NCI-H748 (cell line): Measurements from ENCODE around the gene JARID2.

ENCODE experiments used
- DNase-seq: peaks from one replicate; lab custom pipeline; 2025; ENCODE audit not compliant: unreplicated experiment; lab: John Stamatoyannopoulos, UW

JARID2 gene

DNA sequence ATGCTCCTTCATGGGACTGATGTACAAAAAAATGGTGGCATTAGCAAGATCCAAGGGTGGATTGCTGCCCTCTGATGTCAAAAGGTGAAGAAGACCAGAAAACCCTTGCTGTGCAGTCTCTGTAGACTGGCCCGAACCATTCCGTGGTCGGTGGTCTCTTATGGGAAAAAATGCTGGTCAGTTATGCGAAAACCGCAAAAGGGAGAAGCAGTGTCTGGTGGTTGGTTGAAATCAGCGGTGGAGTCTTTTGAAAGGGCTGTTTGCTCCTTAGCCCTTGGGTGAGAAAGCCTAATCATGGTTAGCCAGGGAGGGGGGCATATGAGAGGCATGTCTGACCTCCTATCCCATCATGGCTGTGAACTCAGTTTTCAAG is 308.8 kb downstream of the JARID2 start:
- DNase-seq: no peak

GRCh38 chr6:15555101-15556038 is 309.5 kb downstream of the JARID2 start:
- DNase-seq: no peak

GRCh38 chr6:15556711-15557110 is 310.8 kb downstream of the JARID2 start:
- no peak for DNase-seq

DNA sequence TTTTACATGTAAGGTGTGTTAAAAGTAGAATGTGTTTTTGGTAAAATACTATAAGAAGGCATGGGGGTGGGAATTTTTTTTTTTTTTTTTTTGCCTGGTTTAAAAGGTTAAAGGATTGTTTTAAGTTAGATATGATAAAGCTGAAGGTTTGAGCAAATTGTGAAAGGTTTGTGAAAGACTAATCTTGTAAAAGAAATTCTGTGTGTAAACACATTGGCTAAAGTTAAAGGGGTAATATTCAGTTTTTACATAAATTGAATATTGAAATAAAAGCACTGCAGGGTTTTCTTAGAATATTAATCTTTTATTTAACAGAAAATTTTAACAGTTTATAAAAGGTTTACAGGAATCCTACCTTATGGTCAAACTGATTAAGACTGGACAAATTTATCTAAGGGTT is 311.3 kb downstream of the JARID2 start:
- DNase-seq: no peak

- no peak for DNase-seq
These were observed 314.8 kb downstream of the JARID2 start for GRCh38 chr6:15560713-15561112.

DNA sequence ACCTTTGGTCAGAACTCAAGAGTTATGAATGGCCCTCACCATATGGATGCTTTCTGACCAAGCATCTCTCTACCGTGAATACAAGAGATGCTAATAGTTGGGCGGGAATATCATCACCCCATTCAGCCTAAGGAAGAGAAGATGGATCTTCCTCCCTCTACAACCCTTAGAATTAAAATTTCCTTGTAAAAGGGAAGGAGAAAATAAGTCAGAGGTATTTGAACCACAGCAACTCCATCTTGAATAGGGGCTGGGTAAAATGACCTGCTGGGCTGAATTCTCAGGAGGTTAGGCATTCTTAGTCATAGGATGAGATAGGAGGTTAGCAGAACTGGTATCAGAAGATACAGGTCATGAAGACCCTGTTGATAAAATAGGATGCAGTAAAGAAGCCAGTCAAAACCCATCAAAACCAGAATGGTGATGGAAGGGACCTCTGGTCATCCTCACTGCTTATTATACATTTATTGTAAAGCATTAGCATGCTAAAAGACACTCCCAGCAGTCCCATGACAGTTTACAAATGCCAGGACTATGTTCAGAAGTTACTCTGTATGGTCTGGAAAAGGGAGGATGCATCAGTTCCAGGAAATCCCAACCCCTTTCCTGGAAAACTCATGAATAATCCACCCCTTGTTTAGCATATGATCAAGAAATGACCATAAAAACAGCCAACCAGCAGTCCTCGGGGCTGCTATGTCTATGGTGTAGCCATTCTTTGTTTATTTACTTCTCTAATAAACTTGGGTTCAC is 315.8 kb downstream of the JARID2 start:
- DNase-seq: no peak

DNA sequence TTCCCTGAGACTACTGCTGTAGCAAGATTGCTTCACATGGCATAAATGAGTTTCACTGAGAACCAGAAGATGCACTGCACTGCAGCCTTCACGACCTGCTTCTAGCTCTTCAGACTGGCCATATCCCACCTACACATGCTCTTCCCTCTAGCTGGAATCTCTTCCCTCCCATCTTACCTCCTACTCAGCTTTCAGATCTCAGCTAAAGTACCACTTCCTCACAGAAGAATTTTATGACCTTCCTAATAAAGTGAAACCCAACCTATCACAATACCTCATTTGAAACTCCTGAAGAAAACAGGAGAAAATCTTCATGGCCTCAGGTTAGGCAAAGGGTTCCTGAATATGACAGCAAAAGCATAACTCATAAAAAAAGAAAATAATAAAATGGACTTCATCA is 317.1 kb downstream of the JARID2 start:
- DNase-seq: no peak

- DNase-seq: no peak
These were observed 323.4 kb downstream of the JARID2 start for GRCh38 chr6:15569035-15569995.

DNA sequence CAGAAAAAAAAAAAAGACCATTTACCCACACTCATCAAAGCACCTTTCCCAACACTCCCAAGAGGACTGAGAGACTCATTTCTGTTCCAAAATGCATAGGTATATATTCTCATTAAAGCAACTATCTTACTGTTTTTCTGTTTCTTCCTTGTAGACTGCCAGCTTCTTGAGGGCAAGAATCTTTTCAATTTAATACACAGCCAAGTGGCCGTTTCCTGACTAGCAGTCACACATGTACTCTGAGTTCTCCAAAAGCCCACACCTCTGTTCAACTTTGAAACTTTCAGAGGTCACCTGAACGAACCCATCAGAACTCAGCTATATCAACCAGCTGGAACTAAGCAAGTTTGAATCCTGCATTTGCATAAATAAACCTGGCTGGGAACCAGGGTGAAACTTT is 324.3 kb downstream of the JARID2 start:
- no peak for DNase-seq
